ENCODE results near the gene WWOX.

- TF ChIP-seq CTCF (IDR thresholded peaks at IDR 0.05) (no peak), POLR2A (IDR thresholded peaks at IDR 0.05) (no peak)
Measured at GRCh38 chr16:78571434-78571833, 472.0 kb downstream of the WWOX start.

Data from right lobe of liver (tissue), 4 donors.